GM19025 (cell line): ENCODE results near the gene SSBP3.

Experiments used
- ATAC-seq: cut with Tn5 transposase; IDR thresholded peaks from one replicate; pipeline ENCODE4 v1.9.1; 2021; ENCODE audit warnings: mild to moderate bottlenecking, low read depth, moderate library complexity; ENCODE audit not compliant: unreplicated experiment

Gene SSBP3

DNA sequence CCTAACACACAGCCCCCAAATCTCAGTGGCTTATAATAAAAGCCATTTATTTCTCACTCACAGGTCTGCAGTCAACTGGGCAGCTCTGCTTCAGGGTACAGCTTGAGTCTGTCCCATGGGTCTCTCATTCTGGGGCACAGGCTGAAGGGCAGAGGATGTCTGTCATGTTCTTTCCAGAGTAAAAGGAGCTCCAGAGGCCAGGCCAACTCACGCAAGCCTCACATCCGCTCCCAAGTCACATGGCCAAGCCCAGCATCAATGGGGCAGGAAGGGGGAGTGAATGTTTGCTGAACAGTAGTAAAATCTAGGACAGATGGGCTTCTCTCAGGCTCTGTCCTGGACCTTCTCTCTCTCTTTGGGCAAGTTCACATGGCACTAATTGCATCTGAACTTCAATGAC is 7.1 kb upstream of the SSBP3 start:
- no peak for ATAC-seq

DNA sequence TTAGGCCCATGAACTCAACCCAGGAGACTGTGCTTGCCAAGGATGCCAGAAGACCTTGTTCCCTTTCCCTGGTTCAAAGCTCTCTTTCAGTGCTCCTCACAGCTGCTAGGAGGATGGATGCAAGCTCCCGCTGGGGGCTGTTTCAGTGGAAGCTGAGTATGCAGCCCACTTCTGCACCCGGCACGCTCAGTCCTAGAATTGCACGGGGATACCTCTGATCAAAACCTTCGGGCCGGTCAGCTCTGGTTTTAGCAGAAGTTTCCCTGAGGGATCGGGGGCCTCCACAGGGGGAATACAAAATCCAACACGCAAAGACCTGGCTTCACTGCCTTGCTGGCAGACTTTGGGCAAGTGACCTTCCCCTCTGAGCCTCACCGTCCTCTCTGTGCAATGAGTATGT is 4.2 kb upstream of the SSBP3 start:
- no peak for ATAC-seq

DNA sequence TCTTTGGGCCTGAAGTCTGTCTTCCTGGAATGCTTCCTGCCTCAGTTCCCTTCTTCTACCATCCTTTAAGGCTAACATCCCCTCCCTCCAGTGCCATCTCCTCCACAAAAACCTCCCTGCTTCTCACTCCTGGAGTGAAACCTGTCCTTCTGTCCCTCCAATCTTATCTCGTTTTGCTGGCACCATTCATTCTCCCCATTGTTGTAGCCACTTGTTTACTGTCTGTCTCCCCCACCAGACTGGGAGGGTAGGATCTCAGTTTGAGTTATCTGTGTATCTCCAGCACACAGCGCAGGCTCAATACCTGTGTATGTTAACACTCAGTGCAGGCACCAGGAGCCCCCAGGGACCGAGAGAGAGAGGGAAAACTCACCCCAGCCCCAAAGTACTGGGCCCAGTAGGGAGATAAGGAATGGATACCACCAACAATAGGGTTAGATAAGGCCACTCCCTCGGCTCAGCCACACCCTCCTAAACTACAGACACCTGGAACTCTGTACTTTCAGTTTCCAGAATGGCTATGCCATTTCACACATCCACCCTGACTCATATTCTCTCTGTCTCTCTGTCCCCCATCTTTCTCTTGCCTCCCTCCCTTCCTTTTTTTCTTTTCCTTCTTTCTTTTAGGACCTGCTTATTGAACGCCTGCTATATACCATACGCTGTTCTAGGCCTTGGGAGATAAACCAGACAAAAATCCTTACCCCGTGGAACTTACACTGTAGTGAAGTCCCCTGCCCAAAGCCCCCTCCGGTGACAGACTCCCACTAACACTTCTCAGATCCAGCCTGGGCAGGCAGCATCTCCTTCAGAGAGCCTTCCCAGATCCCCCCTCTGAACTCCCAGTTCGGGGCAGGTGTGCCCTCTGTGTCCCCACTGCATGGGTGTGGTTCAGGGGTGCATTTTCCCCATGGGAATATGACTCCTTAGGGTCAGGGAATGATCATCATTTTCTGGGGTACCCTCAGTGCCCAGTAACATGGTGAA is 3.3 kb upstream of the SSBP3 start:
- no peak for ATAC-seq

DNA sequence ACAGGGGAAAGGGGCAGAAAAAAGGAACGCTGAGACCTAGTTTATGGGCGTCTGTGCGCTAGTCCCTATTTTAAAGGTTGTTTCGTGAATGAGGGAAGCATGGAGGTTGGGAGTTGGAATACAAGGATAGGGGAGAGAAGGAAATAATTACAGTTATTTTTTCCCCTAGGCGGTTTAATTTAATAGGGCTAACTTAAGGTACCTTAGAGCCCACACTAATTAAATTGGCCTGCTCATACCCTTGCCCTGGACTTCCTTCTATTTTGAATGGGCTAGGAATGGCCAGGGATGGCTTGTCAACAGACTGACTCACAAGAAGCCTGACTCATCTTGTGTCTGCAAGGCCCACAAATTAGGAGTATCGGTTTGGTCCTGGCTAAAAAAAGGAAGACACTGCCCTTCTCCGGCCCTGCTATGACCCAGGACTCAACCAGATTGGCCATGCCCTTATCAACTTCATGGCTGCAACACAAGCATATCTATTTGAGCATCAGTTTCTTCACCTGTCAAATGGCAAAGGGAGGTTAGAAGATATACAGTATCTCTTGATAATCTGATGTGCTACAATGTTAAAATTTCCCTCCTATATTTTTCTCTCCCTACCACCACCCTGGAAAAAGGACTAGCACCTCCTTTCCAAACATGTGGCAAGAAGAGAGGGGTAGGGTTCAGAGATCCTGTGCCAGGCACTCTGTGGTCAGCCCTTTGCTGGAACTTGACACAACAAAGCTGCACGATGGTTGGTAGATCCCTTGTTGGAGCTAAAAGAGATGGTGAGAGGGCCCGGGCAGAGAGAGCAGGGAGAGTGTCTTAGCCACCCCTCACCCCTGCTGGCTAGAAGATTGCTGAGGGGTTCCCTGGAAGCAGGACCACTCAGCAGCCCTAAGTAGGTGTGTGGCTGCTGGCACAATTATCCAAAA is 2.2 kb upstream of the SSBP3 start:
- no peak for ATAC-seq

DNA sequence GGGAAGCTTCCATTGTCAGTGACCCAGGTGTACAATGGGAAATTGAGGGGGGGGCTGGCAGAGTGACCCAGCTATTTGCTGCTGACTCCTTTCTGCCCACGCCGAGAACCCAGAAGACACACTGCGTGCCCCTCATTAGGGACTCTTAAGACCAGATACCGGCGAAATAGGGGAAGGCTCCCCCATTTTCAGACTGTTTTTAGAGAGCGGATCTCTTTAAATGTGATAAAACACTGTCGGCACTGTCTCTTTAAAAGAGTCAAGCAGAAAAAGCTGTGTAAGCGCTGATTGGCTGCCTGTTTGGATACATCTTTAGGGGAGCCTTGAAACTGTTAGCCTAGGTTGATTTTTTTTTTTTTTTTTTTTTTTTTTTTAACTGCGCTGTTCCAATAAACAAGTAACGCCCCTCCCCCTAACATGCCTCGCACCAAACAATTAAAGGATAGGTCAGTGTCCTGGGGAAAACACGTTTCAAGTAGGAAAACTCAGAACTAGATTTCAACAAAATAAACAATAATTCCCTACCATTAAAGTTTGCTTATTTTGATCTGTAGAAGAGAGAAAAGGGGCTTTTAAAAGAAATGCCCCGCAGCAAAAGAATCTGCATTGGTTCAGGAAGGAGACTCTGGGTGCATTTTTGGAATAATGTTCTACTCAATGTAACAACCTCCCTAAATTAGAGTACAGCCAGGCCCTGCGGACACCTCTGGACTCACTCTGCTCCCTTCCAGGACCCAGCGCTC is 1.4 kb upstream of the SSBP3 start:
- no peak for ATAC-seq

DNA sequence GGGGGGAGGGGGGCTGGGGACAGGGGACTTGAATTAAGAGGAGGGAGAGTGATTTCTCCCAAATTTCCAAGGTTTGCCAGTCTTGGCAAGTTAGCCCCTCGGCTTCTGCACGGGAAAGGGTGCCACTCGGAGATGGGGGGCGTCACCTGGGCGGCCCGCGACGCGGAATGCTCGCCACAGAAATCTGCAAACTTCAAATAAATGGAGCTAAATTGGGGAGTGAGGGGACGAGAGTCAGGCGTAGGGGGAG is 885 bp upstream of the SSBP3 start:
- no peak for ATAC-seq

DNA sequence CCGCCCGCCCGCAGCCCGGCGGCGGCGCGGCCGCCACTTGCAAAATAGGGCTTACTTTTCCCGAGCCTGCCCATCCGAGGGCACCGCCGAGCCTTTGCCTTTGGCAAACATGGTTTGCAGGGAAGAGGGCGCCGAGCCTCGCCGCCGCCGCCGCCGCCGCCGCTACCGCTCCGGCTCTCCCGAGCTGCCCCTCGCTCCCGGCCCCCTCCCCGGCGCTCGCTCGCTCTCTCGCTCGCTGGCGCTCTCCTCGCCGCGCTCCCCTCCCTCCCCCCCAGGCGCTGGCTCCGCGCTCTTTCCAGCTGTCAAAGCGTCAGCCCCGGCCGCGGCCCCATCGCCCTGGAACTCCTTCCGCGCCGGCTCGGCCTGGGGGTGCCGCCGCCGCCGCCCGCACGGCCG is 298 bp downstream of the SSBP3 start:
- ATAC-seq: peak; percentile 21

DNA sequence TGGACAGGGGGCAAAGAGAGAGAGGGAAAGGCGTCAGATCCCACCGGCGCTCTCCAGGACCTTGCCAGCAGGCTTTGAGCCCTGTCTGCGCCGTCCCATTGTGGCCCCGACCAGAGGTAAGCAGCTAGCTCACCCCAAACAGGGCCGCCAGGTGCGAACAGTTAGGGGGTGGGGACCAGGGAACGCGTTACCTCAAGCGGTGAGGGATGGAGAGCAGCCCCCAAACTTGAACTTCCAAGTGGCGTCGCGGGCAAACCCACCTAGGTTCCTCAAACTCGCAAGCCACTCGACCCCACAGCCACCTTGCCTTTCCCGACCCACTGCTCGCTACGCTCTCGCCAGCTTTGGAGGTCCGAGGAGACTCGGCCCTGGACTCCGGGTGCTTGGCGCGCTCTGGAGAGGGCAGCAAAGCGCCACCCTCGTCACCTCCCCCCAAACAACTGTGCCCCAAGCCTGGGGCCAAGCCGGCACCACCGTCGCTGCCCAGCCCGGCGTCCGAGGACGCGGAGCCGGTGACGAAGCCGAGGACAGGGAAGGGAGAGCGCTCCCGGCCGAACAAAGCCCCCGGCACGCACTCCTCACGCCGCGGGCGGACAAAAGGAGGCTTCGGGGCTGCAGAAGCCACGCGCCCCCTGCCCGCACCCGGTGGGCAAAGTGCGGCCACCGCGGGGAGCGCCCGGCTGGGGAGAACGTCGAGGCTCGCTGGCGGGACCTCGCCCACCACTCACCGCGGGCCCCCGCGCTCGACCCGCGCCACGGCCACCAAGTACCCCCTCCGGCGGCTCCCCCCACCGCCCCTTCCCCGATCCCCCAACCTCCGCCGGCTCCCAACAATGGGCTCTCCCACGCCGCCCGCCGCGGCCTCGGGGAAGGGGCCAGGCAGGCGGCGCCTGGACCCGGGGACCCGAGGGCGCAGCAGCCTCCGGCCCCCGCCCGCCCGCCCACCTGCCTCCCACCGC is 976 bp downstream of the SSBP3 start:
- ATAC-seq: no peak

DNA sequence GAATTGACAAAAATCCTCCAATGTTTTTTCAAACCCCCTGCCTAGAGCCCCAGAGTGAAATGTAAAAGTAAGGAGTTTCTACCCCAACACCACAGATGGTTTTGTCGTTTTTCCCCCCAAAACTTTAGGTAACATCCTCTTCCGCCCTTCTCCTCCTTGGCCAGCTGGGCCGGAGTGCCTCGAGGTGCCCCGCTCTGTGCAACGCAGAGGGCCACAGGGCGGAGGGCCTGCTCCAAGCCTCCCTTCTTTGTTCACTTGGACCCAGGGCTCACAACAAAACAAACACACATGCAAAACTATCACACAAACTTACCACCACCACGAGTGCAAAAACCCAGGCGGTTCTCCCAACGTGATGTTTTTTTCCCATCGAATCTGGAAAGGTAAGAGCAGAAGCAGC is 1.9 kb downstream of the SSBP3 start:
- no peak for ATAC-seq

DNA sequence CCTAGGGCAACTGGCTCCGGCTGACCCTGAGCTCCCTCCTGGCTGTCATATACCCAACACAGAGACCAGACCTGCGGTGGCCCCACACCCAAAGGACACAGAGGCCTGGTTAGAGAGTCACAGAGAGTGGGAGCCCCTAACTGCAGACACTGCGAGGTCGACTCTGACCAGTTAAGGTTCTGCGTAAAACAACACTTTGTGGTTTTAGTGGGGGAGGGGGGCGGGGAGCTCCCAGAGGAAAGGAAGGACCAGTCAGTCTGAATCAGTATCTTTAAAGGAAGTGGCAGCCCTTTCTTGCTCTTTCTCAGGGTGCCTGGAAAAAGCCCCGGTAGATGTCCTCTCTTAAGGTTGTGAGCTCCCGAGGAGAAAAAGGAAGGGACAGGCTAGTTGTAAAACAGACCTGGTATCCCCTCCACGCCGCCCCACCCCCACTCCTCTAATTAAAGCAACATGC is 2.4 kb downstream of the SSBP3 start:
- no peak for ATAC-seq

DNA sequence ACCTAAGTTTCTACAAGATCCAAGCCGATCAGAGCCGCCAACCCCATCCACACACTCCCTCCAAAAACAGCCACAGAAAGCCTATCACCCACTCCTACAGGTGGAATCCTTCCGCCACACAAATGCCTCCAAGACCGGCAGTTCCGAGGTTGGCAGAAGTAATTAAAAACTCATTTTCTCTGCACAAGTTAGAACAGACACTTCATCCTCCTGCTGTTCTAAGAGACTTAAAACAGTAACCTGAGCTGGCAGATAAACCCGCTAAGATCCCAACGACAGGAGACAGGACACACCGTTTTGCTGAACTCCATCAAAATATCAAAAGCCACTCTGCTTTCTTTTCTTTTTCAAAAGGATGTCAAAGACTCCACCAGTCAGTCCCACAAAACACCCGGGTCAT is 2.8 kb downstream of the SSBP3 start:
- ATAC-seq: no peak

DNA sequence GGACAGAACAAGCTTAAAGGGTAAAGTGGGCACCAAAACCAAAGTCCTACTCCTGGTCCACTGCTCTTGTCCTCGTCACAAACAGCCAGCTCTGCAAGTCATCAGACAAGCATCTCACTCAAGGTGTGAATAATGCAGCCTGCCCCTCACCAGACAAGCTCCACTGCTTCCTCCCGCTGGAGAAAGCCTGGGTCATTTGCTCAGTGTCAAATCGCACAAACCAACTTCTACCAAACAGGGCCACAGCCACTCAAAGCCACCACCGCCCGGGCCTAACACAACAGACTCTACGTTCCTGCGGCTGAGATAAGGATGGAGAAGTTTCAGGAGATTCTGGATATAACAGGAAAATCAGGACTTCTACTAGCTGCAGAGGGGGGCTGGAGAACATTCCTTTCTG is 3.3 kb downstream of the SSBP3 start:
- no peak for ATAC-seq

DNA sequence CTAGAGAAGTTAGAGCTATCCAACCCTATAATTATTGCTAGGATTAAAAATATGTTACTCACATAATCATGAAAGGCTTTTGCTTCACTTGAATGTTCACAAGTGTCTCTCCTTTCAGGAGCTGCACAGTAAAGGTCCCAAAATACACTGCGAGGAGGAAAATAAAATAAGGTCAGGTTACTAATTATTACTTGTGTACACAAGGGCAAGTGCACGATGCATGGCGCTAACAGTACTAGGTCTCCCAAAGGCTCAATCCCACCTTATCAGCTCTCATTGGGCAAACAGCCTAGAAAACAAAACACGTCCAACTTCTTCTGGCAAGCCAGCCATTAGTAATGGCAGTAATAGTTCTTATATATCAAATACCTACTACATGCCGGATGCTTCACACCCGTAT is 4.4 kb downstream of the SSBP3 start:
- no peak for ATAC-seq

DNA sequence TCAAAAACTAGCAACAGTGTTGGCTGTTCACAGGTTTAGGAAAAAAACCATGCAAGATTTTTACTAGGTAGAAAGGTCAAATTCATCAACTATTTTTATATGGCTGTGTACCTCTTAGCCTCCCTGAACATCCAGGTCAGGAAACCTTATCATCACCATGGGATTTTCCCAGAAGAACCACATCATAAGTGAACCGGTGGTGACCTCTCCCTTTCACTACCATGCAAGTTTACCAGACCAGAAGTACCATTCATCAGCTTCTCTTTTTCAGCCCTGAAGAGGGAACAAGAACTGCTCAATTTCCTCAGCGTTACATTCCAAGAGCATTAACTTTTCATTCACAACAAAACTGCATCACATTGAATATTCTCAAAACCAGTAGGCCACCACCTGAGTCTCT is 5.9 kb downstream of the SSBP3 start:
- ATAC-seq: peak; percentile 46

DNA sequence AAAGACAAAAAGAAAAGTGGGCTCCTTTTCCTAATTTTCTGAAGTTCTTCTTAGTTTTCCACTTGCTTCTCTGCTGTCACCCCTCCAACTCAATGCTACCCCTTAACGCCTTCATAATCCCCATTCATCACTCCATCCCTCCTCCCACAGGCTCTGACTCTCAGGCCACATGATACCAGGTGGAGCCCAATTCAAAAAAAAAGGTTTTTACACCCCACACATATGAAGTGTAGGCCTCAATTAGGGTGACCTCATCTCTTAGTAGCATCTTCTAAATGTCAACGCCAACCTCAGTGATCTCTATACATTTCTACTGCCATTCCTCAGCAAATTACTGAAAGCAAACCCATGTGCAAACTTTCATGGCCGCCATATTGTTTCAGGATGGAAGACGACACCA is 6.4 kb downstream of the SSBP3 start:
- ATAC-seq: no peak

DNA sequence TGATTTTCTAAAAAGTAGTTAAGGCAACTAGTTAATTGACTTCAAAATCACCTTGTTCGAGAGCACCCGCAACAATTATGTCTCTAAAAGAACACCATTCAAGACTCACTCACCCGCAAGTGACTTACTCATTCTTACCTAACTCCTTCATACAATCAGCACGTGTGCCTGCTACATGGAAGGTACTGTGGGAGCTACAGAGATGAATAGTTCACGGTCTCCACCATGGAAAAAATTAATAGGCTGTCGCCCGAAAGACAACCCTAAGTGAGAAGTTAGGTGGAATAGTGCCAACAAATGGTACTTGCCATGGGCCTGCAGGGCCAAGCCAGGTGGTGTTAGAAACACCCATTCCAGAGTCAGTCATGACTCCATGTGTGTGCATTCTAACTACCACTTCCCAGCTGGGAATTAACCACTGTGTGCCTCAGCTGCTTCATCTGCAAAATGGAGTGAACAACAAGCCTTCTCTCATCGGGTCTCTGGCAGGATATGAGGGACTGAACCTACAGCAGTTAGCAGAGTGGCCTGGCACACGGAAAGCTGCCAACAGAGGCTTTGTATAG is 7.1 kb downstream of the SSBP3 start:
- no peak for ATAC-seq

DNA sequence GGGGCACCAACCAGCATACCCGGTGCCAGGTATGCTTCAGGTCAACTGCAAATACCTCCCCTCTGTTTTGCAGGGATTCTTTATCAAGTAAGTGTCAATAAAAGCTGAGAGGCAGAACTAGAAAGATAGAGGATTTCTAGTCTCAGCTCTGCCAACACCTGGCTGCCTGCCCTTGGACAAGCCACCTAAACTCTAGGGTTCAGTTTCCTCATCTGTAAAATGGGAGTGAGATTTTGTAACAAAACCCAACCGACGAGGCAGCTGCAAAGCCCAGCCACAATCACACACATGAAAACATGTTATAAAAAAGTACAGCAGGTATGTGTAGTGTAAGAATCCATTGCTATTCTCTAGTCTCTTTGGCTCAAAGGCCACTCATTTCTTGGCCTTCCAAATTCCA is 8.2 kb downstream of the SSBP3 start:
- ATAC-seq: no peak

DNA sequence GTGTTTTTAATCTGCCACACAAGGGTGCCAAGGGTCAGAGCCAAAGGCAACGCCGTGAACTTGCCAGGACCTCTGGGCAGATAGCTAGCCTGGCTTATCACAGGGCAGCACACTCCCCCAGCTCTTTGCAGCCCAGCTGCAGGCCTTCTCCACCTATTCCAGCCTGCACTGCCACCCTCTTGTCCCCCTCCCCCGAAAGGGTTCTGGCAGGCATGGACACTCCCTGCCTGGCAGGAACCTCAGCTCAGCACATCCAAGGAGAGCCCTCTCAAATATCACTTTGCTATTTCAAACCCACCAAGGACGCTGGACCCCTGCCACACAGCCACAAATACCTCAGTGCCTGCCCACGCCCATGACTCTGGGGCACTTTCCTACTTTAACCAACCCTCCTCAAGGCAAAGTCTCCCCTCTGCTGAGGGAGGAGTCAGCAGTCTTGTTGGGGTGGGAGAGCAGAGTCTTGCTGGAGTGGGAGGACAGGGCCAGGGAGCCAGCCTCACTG is 9.1 kb downstream of the SSBP3 start:
- ATAC-seq: no peak

DNA sequence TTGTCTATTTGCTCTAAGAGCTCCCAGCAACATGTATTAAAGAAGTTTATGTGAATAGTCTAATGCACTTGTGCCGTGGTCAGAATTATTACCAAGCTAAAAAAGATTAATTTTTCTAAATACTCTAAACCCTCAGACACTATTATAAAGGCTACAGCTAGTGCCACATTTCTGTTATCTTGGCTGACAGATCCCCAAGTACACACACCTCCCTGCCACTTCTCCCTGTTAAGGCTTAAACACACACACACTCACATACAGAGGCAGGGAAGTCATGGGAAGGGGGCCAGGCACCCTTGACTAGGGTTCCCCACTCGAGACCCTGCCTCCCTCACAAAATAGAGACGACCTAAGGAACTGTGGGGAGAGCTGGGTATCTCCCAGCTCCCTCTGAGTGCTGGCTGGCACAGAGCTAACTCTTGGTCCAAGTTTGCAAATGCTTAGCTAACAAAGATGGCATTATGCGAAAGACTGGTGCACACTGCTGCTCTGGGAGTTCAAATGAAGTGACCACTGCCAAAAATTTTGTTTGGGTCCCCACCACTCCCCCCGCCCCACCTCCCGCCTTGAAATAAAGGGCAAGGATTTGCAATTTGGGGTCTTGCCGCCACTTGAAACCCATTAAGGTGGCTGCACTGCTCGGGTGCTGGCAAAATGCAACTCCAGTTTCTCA is 9.8 kb downstream of the SSBP3 start:
- ATAC-seq: no peak
